Prostate gland (tissue), 2 donors: Measurements from ENCODE around the gene HK1.

Source experiments
- POLR2A ChIP-seq: fragments of 450-650 bp; IDR thresholded peaks from one replicate; pipeline ENCODE4 v1.6.1; 2016; ENCODE audit warnings: antibody characterized with exemption, mild to moderate bottlenecking
- TF ChIP-seq, protein P1 (sequence below), 4 experiments: fragments of 200-600 bp in 2 of 4; fragments of 450-650 bp in 2 of 4; sonication (generic) in 2 of 4; IDR thresholded peaks; 1 replicate in 3 of 4; 2 replicates in 1 of 4; pipeline ENCODE4 v1.5.1; 2016 to 2019; ENCODE audit warnings: antibody characterized with exemption in 4 of 4, mild to moderate bottlenecking in 2 of 4, moderate library complexity in 2 of 4

DNA sequence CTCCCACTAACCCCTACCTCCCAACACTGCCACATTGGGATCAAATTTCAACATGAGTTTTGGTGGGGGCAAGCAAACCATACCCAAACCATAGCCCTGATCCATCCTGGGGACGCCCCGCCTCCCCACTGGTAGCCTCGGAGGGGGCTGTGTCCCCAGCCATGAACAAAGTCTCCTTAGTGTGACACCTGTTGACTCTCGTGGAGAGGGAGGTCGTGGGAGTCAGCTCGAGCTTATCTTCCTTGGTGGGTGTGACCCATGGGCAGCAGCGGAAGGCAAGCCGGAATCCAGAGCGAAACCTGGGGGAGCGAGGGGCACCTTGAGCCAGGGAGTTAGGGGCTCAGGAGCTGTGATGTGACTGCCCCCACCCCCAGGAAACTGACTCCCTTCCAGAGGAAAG lies 126.5 kb downstream of the HK1 start:
- TF ChIP-seq POLR2A, result no peak
- TF ChIP-seq, protein P1, sequence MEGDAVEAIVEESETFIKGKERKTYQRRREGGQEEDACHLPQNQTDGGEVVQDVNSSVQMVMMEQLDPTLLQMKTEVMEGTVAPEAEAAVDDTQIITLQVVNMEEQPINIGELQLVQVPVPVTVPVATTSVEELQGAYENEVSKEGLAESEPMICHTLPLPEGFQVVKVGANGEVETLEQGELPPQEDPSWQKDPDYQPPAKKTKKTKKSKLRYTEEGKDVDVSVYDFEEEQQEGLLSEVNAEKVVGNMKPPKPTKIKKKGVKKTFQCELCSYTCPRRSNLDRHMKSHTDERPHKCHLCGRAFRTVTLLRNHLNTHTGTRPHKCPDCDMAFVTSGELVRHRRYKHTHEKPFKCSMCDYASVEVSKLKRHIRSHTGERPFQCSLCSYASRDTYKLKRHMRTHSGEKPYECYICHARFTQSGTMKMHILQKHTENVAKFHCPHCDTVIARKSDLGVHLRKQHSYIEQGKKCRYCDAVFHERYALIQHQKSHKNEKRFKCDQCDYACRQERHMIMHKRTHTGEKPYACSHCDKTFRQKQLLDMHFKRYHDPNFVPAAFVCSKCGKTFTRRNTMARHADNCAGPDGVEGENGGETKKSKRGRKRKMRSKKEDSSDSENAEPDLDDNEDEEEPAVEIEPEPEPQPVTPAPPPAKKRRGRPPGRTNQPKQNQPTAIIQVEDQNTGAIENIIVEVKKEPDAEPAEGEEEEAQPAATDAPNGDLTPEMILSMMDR (IDR thresholded peaks at IDR 0.05), result no peak
